BJ (cell line): ENCODE results near the gene ARHGEF10L. TPM values are rescaled to one million over a fixed set of nuclear protein-coding genes. Genes with fewer than 3 reads are reported as not detected.

ENCODE experiments used
- CTCF ChIA-PET: fragments of 350-600 bp; formaldehyde crosslinking; extraction: SDS; loops from one replicate; lab custom pipeline; 2021; ENCODE audit warnings: antibody characterized with exemption, inconsistent platforms; lab: Yijun Ruan, JAX
- POLR2A ChIA-PET: fragments of 300-600 bp; sonication (Branson Sonifier 250); formaldehyde crosslinking; extraction: SDS; loops from one replicate; lab custom pipeline; 2021; ENCODE audit warnings: antibody characterized with exemption; lab: Charles Lee
- DNase-seq: peaks from one replicate; pipeline ENCODE4 v3.0.0-alpha.2; 2011; ENCODE audit warnings: low read depth
- H3K27me3 ChIP-seq: 2 replicates; pipeline ENCODE4 v1.6.0; 2011; ENCODE audit warnings: low read length; ENCODE audit not compliant: control insufficient read depth, insufficient read depth
- H3K36me3 ChIP-seq: 2 replicates; pipeline ENCODE4 v1.5.1; 2011; ENCODE audit warnings: low read length; ENCODE audit not compliant: control insufficient read depth, insufficient read depth
- H3K4me3 ChIP-seq: 2 replicates; pipeline ENCODE4 v1.5.1; 2011; ENCODE audit warnings: low read depth, mild to moderate bottlenecking, control low read depth, low read length
- polyA plus RNA-seq: library from polyadenylated mRNA; depleted of rRNA; stranded (reverse); fragments of >200 nt; gene quantifications from 2 replicates; pipeline ENCODE4 v1.2.3, GENCODE V29; 2011
- TF ChIP-seq, protein P1 (sequence below): IDR thresholded peaks from 2 replicates; pipeline ENCODE4 v1.5.1; 2011; ENCODE audit warnings: low read depth, mild to moderate bottlenecking, control low read depth, inconsistent platforms, low read length, moderate library complexity; ENCODE audit not compliant: insufficient read depth

The ARHGEF10L gene
- polyA plus RNA-seq, 1 experiment: 12.5 TPM

DNA sequence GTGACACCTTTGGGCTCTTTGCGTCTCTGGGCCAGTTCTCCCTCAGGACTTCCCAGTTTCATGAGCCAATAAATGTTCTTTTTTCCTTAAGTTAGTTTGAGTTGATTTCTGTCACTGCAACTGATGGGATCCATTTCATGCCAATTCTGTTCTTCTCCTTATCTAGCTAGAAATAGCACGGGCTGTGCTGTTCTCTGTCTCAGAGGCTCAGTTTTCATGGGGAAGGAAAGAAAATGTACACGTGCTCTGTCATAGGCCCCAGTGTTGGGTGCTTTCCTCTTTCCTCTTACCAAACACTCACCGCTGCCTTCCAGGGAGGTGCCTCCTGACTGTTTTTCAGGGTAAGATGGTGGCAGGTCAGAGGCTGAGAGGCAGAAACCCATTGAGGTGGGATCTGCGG lies 172.4 kb downstream of the ARHGEF10L start:
- TF ChIP-seq, protein P1, sequence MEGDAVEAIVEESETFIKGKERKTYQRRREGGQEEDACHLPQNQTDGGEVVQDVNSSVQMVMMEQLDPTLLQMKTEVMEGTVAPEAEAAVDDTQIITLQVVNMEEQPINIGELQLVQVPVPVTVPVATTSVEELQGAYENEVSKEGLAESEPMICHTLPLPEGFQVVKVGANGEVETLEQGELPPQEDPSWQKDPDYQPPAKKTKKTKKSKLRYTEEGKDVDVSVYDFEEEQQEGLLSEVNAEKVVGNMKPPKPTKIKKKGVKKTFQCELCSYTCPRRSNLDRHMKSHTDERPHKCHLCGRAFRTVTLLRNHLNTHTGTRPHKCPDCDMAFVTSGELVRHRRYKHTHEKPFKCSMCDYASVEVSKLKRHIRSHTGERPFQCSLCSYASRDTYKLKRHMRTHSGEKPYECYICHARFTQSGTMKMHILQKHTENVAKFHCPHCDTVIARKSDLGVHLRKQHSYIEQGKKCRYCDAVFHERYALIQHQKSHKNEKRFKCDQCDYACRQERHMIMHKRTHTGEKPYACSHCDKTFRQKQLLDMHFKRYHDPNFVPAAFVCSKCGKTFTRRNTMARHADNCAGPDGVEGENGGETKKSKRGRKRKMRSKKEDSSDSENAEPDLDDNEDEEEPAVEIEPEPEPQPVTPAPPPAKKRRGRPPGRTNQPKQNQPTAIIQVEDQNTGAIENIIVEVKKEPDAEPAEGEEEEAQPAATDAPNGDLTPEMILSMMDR: no peak
- CTCF ChIA-PET: no interaction called here
- H3K4me3 ChIP-seq: no peak overlapping the region

DNA sequence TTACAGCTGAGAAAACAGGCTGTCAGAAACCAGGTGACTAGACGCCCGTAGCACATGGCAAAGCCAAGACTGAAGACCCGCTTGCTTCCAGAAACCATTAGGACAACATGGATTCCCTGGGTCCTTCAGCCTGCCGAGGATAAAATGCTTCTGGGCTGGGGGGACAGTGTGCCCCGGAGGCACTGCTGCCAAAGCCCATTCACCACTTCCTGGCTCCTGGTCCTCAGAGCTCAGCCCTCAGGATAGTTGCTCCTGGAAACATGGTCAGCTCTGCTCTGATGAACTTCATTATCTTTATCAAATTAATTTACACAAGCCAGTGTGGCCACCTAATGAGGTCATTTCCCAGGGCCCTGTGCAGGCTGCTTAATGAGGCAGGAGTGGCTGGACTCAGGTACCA lies 174.5 kb downstream of the ARHGEF10L start:
- ChIA-PET POLR2A (no interaction called here), CTCF (interaction anchor here (1.2 kb wide), 1 partner anchor 11 kb away, joined by 4 read pairs; no protein-coding TSS in a partner anchor)
- Histone ChIP-seq H3K4me3 (no peak overlapping the region), H3K27me3 (0 out of 2 replicates have a peak, but pooled peaks cover 1% of the 10 kb centered on the region), H3K36me3 (no peaks in the 10 kb centered on the region)
- TF ChIP-seq, protein P1: no peak
- no peak for DNase-seq

More for the DNA sequence above, 172.4 kb downstream of the ARHGEF10L start:
- DNase-seq: no peak
- POLR2A ChIA-PET: no interaction called here
- Histone ChIP-seq H3K36me3 (no peaks in the 10 kb centered on the region), H3K27me3 (peaks cover 2% of the 10 kb centered on the region; the same call in 1 of the 2 replicates)

DNA sequence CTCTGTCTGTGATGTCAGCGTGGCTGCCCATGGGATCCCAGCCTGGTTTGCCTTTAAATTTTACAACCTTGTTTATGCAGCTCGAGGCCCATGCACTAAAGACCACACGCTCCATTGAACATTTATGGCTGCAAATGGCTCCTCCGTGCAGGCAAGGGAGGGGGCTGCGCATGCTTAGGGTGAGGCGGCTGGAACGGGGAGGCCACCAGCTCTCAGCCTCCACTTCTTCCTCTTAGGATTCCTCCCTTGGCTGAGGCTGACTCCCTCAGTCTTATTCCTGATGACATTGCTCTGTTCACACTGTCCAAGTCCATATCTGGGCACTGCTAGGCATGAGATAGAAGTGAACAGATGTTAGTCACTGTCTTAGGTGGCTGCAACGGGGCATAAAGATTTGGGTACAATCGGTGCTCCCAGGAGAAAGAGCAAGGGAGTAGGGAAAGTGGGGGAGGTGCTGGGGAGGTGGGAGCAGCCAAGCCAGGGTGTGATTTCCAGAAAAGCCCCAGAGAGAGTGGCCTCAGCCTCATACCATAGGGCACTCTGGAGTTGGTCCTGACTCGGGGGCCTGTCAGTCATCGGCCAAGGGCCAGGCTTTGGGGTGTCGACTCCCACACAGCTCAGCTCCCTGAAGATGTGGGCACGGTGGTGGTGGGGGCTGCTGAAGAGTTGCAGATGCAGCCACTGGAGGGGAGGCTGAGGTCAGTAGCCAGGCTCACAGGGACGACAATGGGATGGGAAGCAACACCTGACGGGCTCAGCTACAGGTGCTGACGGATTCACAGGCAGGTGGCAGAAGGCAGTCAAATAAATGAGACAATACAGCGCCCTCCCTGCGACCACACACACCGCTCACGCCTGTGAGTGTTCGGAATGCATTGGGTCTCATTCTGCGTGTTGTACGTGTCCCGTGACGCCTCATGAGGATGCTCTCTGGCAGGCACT lies 178.4 kb downstream of the ARHGEF10L start:
- ChIA-PET POLR2A (interaction anchor here (0.7 kb wide), 1 partner anchor 216 kb away, joined by 6 read pairs; no protein-coding TSS in a partner anchor), CTCF (no interaction called here)
- no peak for DNase-seq
- TF ChIP-seq, protein P1: no peak
- Histone ChIP-seq H3K4me3 (no peak overlapping the region), H3K27me3 (0 out of 2 replicates have a peak, but pooled peaks cover 1% of the 10 kb centered on the region), H3K36me3 (no peaks in the 10 kb centered on the region)

DNA sequence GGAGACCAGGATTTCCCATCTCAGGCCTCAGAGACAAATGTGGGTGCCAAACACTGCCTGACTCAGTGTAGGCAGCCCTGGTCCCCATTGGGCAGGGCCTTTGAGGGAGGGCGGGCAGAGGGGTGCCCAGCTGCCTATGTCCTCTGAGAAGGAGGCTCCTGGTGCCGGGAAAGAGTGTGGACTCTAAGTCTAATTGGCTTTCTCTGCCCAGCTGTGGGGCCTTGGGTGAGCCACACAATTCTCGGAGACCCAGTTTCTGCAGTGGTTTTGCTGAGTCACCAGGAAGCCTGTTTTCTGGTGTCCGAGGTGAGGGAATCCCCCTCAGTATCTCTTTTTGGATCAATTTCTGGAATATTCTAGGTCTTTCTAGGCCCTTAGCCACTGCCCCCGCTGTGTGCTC lies 180.4 kb downstream of the ARHGEF10L start:
- POLR2A ChIA-PET: no interaction called here
- H3K27me3 ChIP-seq: 0 out of 2 replicates have a peak, but pooled peaks cover 1% of the 10 kb centered on the region
- TF ChIP-seq, protein P1: no peak
- DNase-seq: no peak
- CTCF ChIA-PET: no interaction called here
- H3K36me3 ChIP-seq: no peaks in the 10 kb centered on the region
- H3K4me3 ChIP-seq: no peak overlapping the region

DNA sequence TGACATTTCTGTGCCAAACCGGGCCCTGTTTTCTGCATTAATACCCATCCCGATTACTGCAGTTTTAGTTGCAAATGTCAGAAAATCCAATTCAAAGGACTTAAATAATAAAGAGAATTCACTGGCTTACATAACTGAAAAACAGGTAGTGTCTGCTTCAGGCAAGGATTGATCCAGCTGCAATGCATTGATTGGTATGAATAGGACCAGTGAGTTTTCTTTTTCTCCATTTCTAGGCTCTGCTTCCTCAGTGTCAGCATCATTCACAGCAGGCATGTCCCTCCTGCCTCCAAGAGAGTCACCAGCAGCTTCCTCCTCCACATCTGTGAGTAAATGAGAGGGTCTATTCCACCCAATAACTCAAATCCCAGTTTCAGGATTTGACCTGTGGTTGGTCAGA lies 181.9 kb downstream of the ARHGEF10L start:
- no peaks in the 10 kb centered on the region for H3K27me3 ChIP-seq
- H3K4me3 ChIP-seq: no peak overlapping the region
- no peaks in the 10 kb centered on the region for H3K36me3 ChIP-seq
- ChIA-PET POLR2A (no interaction called here), CTCF (no interaction called here)
- TF ChIP-seq, protein P1: no peak
- DNase-seq: no peak
